H1 (cell line): Measurements from ENCODE around the gene RELL1. TPM values are rescaled to one million over a fixed set of nuclear protein-coding genes. Genes with fewer than 3 reads are reported as not detected.

Experiments used
- CTCF ChIA-PET: fragments of 300-600 bp; sonication (Branson Sonifier 250); formaldehyde crosslinking; loops from one replicate; lab custom pipeline; 2021; ENCODE audit not compliant: partially characterized antibody; lab: Charles Lee
- POLR2A ChIA-PET: fragments of 300-600 bp; sonication (Branson Sonifier 250); formaldehyde crosslinking; loops from one replicate; lab custom pipeline; 2021; ENCODE audit warnings: inconsistent platforms; ENCODE audit not compliant: partially characterized antibody; lab: Charles Lee
- DNase-seq, 2 experiments: peaks; one replicate each; pipeline versions ENCODE4 v3.0.0 to v3.0.0-alpha.2; 2010 to 2022; ENCODE audit warnings: low spot score in 2 of 2, low read depth in 1 of 2, mixed read lengths in 1 of 2
- FAIRE-seq: peaks from 2 replicates; lab custom pipeline; 2011; peaks lifted over from hg19 to GRCh38; lab: Jason Lieb, UNC
- H2AFZ ChIP-seq: 2 replicates; pipeline ENCODE4 v1.8.1; 2012; ENCODE audit warnings: low read length, inconsistent platforms
- H2AK5ac ChIP-seq: 2 replicates; pipeline ENCODE4 v1.6.1; 2013; ENCODE audit warnings: low read depth, low read length
- H2BK120ac ChIP-seq: replicated peaks from 2 replicates; pipeline ENCODE3; 2013; ENCODE audit warnings: low read depth, low read length, inconsistent platforms
- H2BK12ac ChIP-seq: 2 replicates; pipeline ENCODE4 v1.6.1; 2013; ENCODE audit warnings: low read depth, low read length
- H2BK15ac ChIP-seq: 2 replicates; pipeline ENCODE4 v1.6.1; 2013; ENCODE audit warnings: low read length
- H2BK20ac ChIP-seq: 2 replicates; pipeline ENCODE4 v1.6.1; 2013; ENCODE audit warnings: low read length
- H2BK5ac ChIP-seq: 2 replicates; pipeline ENCODE4 v1.6.1; 2013; ENCODE audit warnings: low read depth, low read length
- H3K14ac ChIP-seq: 2 replicates; pipeline ENCODE4 v1.6.1; 2013; ENCODE audit warnings: inconsistent platforms; ENCODE audit not compliant: insufficient read length
- H3K18ac ChIP-seq: 2 replicates; pipeline ENCODE4 v1.6.1; 2013; ENCODE audit warnings: low read length; ENCODE audit errors: extremely low read depth
- H3K23ac ChIP-seq: 2 replicates; pipeline ENCODE4 v1.6.1; 2013; ENCODE audit warnings: inconsistent platforms; ENCODE audit not compliant: insufficient read length
- H3K23me2 ChIP-seq: 2 replicates; pipeline ENCODE4 v1.6.1; 2013; ENCODE audit warnings: low read depth, low read length
- H3K27ac ChIP-seq: 2 replicates; pipeline ENCODE4 v1.6.1; 2011; ENCODE audit warnings: low read depth, low read length, inconsistent platforms
- H3K27me3 ChIP-seq, 4 experiments: replicated peaks in 1 of 4; 1 replicate in 1 of 4; 2 replicates in 3 of 4; pipeline versions ENCODE4 v1.6.1 to v1.8.1; 2011 to 2013; ENCODE audit warnings: low read length in 3 of 4, mild to moderate bottlenecking in 3 of 4, inconsistent platforms in 2 of 4, mixed read lengths in 2 of 4, moderate library complexity in 1 of 4; ENCODE audit not compliant: control insufficient read depth in 3 of 4, insufficient read depth in 3 of 4; ENCODE audit errors: extremely low read depth in 1 of 4
- H3K36me3 ChIP-seq, 4 experiments: 2 replicates each; pipeline versions ENCODE4 v1.6.1 to v1.8.1; 2011 to 2013; ENCODE audit warnings: mild to moderate bottlenecking in 4 of 4, low read length in 3 of 4, moderate library complexity in 2 of 4, control low read depth in 1 of 4, inconsistent platforms in 1 of 4; ENCODE audit not compliant: insufficient read depth in 4 of 4, control insufficient read depth in 2 of 4
- H3K4ac ChIP-seq: replicated peaks from 2 replicates; pipeline ENCODE3; 2013; ENCODE audit warnings: low read length, low read depth, mixed read lengths, inconsistent platforms; ENCODE audit not compliant: insufficient read length
- H3K4me1 ChIP-seq, 4 experiments: replicated peaks in 1 of 4; 1 replicate in 1 of 4; 2 replicates in 3 of 4; pipeline versions ENCODE4 v1.6.1 to v1.8.1; 2011 to 2013; ENCODE audit warnings: low read length in 3 of 4, inconsistent platforms in 2 of 4, mixed read lengths in 1 of 4; ENCODE audit not compliant: insufficient read depth in 4 of 4, control insufficient read depth in 3 of 4
- H3K4me2 ChIP-seq, 2 experiments: 2 replicates each; pipeline versions ENCODE4 v1.6.1 to v1.8.1; 2011 to 2013; ENCODE audit warnings: low read depth in 2 of 2, low read length in 2 of 2, control low read depth in 1 of 2, inconsistent platforms in 1 of 2, mild to moderate bottlenecking in 1 of 2; ENCODE audit not compliant: insufficient read depth in 1 of 2
- H3K4me3 ChIP-seq, 4 experiments: fragments of 200-600, 300-600 bp in 1 of 4; sonication (generic), shearing (Covaris generic), sonication (Bioruptor Twin) in 1 of 4; 2 replicates each; pipeline versions ENCODE4 v1.5.1 to v1.8.1; 2011 to 2016; ENCODE audit warnings: low read length in 4 of 4, low read depth in 3 of 4, control low read depth in 2 of 4, inconsistent platforms in 2 of 4, mild to moderate bottlenecking in 2 of 4, mixed read lengths in 1 of 4, moderate library complexity in 1 of 4; ENCODE audit not compliant: insufficient read depth in 2 of 4; ENCODE audit errors: extremely low read depth in 1 of 4
- H3K56ac ChIP-seq: replicated peaks from 2 replicates; pipeline ENCODE3; 2013; ENCODE audit warnings: low read depth, mild to moderate bottlenecking, mixed read lengths, low read length, inconsistent platforms; ENCODE audit not compliant: insufficient read length
- H3K79me1 ChIP-seq: 2 replicates; pipeline ENCODE4 v1.6.1; 2013; ENCODE audit warnings: low read depth, low read length, control low read depth
- H3K79me2 ChIP-seq, 2 experiments: 2 replicates each; pipeline versions ENCODE4 v1.6.1 to v1.8.1; 2012 to 2013; ENCODE audit warnings: low read length in 2 of 2, mild to moderate bottlenecking in 2 of 2, inconsistent platforms in 1 of 2; ENCODE audit not compliant: insufficient read depth in 2 of 2, control insufficient read depth in 1 of 2
- H3K9ac ChIP-seq, 4 experiments: replicated peaks in 1 of 4; 1 replicate in 1 of 4; 2 replicates in 3 of 4; pipeline versions ENCODE4 v1.6.1 to v1.8.1; 2011 to 2013; ENCODE audit warnings: low read depth in 3 of 4, low read length in 3 of 4, control low read depth in 2 of 4, mild to moderate bottlenecking in 2 of 4, moderate library complexity in 2 of 4, inconsistent platforms in 1 of 4; ENCODE audit errors: extremely low read depth in 1 of 4
- H3K9me3 ChIP-seq, 2 experiments: 2 replicates each; pipeline versions ENCODE4 v1.6.1 to v1.8.1; 2012 to 2013; ENCODE audit warnings: mild to moderate bottlenecking in 2 of 2, moderate library complexity in 2 of 2, control low read depth in 1 of 2, inconsistent platforms in 1 of 2, low read depth in 1 of 2, low read length in 1 of 2, mixed read lengths in 1 of 2; ENCODE audit not compliant: insufficient read depth in 2 of 2
- H4K20me1 ChIP-seq, 2 experiments: replicated peaks in 1 of 2; 2 replicates each; pipeline versions ENCODE3 to v1.8.1; 2011 to 2013; ENCODE audit warnings: inconsistent platforms in 2 of 2, low read length in 2 of 2, mild to moderate bottlenecking in 1 of 2; ENCODE audit not compliant: insufficient read depth in 2 of 2, control insufficient read depth in 1 of 2
- H4K5ac ChIP-seq: 2 replicates; pipeline ENCODE4 v1.6.1; 2013; ENCODE audit warnings: low read length, low read depth, mixed read lengths, inconsistent platforms; ENCODE audit not compliant: insufficient read length
- H4K8ac ChIP-seq: 2 replicates; pipeline ENCODE4 v1.8.0; 2013; ENCODE audit warnings: mild to moderate bottlenecking, moderate library complexity, low read length, inconsistent platforms; ENCODE audit not compliant: insufficient read depth; ENCODE audit errors: extremely low read depth
- H4K91ac ChIP-seq: replicated peaks from 2 replicates; pipeline ENCODE3; 2013; ENCODE audit warnings: low read length, mixed read lengths, inconsistent platforms; ENCODE audit not compliant: insufficient read length
- CBX8 ChIP-seq: fragments of 300-800, 300-1000 bp; sonication (generic); IDR thresholded peaks from 2 replicates; pipeline ENCODE4 v1.7.1; 2016; ENCODE audit warnings: low read depth, low read length, borderline replicate concordance
- CTCF ChIP-seq, 3 experiments: IDR thresholded peaks; 1 replicate in 2 of 3; 2 replicates in 1 of 3; pipeline versions ENCODE4 v1.5.1 to v1.6.1; 2011; ENCODE audit warnings: low read length in 3 of 3, mild to moderate bottlenecking in 3 of 3, inconsistent platforms in 2 of 3, low read depth in 1 of 3, moderate library complexity in 1 of 3; ENCODE audit not compliant: insufficient read depth in 1 of 3; ENCODE audit errors: control extremely low read depth in 1 of 3
- GABPA ChIP-seq: IDR thresholded peaks from 2 replicates; pipeline ENCODE4 v1.6.1; 2011; ENCODE audit warnings: mild to moderate bottlenecking, low read length, moderate library complexity, borderline replicate concordance; ENCODE audit not compliant: insufficient read depth
- KDM4A ChIP-seq: IDR thresholded peaks from one replicate; pipeline ENCODE4 v1.7.1; 2012; ENCODE audit warnings: low read depth, mild to moderate bottlenecking, moderate library complexity, low read length, inconsistent platforms; ENCODE audit not compliant: severe bottlenecking
- PHF8 ChIP-seq: fragments of 200-600 bp; sonication (generic); conservative IDR thresholded peaks from 2 replicates; pipeline ENCODE4 v1.7.1; 2012; ENCODE audit warnings: low read depth, mild to moderate bottlenecking, inconsistent platforms, low read length, moderate library complexity
- POLR2AphosphoS5 ChIP-seq: IDR thresholded peaks from 2 replicates; pipeline ENCODE4 v1.6.1; 2011; ENCODE audit warnings: low read depth, low read length
- SAP30 ChIP-seq: fragments of 300-600 bp; sonication (generic); IDR thresholded peaks from 2 replicates; pipeline ENCODE4 v1.7.1; 2012; ENCODE audit warnings: low read length, moderate library complexity, mild to moderate bottlenecking, inconsistent platforms; ENCODE audit not compliant: insufficient read depth, insufficient replicate concordance
- SP4 ChIP-seq: IDR thresholded peaks from 2 replicates; pipeline ENCODE4 v1.6.1; 2012; ENCODE audit warnings: low read length, inconsistent platforms
- TAF7 ChIP-seq: optimal IDR thresholded peaks from 2 replicates; pipeline ENCODE3; 2011; ENCODE audit warnings: low read depth, mild to moderate bottlenecking, inconsistent platforms, low read length, moderate library complexity, borderline replicate concordance
- WGBS, 2 experiments: shearing (Covaris generic) in 1 of 2; methylation state at CpG; one replicate each; pipeline versions ENCODE4 v1.1.6 to v1.1.7; 2013 to 2015; ENCODE audit warnings: low lambda C conversion rate in 2 of 2, mixed read lengths in 2 of 2, inconsistent platforms in 1 of 2, low coverage in 1 of 2, missing lambda C conversion rate in 1 of 2; ENCODE audit not compliant: insufficient replicate concordance in 2 of 2, insufficient coverage in 1 of 2, insufficient read length in 1 of 2; ENCODE audit errors: extremely low coverage in 1 of 2, missing lambda C conversion rate in 1 of 2; 5-methylcytosine and 5-hydroxymethylcytosine counted together
- polyA plus RNA-seq, 7 experiments: library from polyadenylated mRNA; depleted of rRNA in 3 of 7; stranded (reverse) in 5 of 7; unstranded in 2 of 7; fragments of >200 nt in 5 of 7; fragments of 200-250 nt in 2 of 7; gene quantifications; 1 replicate in 5 of 7; 2 replicates in 1 of 7; 4 replicates in 1 of 7; pipeline versions ENCODE4 v1.2.1 to v1.2.3, GENCODE V29; 2011 to 2013; ENCODE audit warnings: missing spikeins in 2 of 7, mixed read lengths in 2 of 7
- total RNA-seq: library from RNA; stranded (reverse); fragmentation: NEBNext Ultra II Directional; extraction: Animal tissue kit (Norgen Biotek cat#: 25700); gene quantifications from 2 replicates; pipeline ENCODE4 v1.2.1, GENCODE V29; 2021
- TF ChIP-seq, protein P1 (sequence below): IDR thresholded peaks from 2 replicates; pipeline ENCODE4 v1.6.1; 2011; ENCODE audit warnings: low read length, improper control_type of control experiment

The RELL1 gene
- total and polyA plus RNA-seq, 2 of the 8 experiments (the other 6 are each of a cell fraction or from before 2014, with no cell fraction given) = 2.1 to 14.1 TPM

DNA sequence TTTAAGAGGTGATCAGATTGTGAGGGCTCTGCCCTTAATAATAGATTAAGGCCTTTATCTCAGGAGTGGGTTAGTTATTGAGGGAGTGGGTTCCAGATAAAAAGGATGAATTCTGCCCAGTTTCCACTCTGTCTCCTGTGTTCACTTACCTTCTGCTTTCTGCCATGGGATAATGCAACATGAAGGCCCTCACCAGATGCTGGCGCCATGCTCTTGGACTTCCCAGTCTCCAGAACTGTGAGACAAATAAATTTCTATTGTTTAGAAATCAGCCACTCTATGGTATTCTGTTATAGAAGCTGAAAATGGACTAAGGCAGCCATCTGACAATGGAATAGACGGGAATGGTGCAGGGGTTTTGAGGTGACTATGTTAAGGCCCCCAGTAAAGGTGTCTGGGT lies 6.9 kb upstream of the RELL1 start:
- H4K20me1 ChIP-seq = no peaks in the 10 kb centered on the region
- H3K27ac ChIP-seq = no peak overlapping the region
- no peaks in the 10 kb centered on the region for H3K79me1 ChIP-seq
- H3K79me2 ChIP-seq = no peaks in the 10 kb centered on the region
- H3K14ac ChIP-seq = no peak overlapping the region
- H4K5ac ChIP-seq = no peak overlapping the region
- no peak overlapping the region for H2AFZ ChIP-seq
- H3K23me2 ChIP-seq = no peaks in the 10 kb centered on the region
- ChIA-PET POLR2A (no interaction called here), CTCF (no interaction called here)
- H2BK20ac ChIP-seq = no peak overlapping the region
- no peak overlapping the region for H3K4ac ChIP-seq
- no peak overlapping the region for H3K4me3 ChIP-seq
- no peak overlapping the region for H2BK120ac ChIP-seq
- H2AK5ac ChIP-seq = no peak overlapping the region
- H3K4me2 ChIP-seq = no peak overlapping the region
- no peak overlapping the region for H3K23ac ChIP-seq
- no peak overlapping the region for H4K91ac ChIP-seq
- H3K18ac ChIP-seq = no peak overlapping the region
- 89% methylated on average over 2 of the region's 2 CpGs; no CpG with 5 or more reads in 1 of the 2 experiments for WGBS, 2 experiments
- H3K36me3 ChIP-seq = no peaks in the 10 kb centered on the region
- no peak overlapping the region for H4K8ac ChIP-seq
- FAIRE-seq (no peak), DNase-seq (no peak)
- no peak overlapping the region for H3K56ac ChIP-seq
- peaks cover 0 to 4% (median 2%) of the 10 kb centered on the region in 4 experiments; a peak in 2 of 7 replicates for H3K4me1 ChIP-seq
- H2BK5ac ChIP-seq = no peak overlapping the region
- H3K9me3 ChIP-seq = no peaks in the 10 kb centered on the region
- H2BK15ac ChIP-seq = no peak overlapping the region
- no peak overlapping the region for H2BK12ac ChIP-seq
- no peak overlapping the region for H3K9ac ChIP-seq
- H3K27me3 ChIP-seq = no peaks in the 10 kb centered on the region
- no peak for TF ChIP-seq SAP30
- TF ChIP-seq TAF7 = no peak
- no peak for TF ChIP-seq PHF8
- TF ChIP-seq SP4 = no peak
- no peak for TF ChIP-seq GABPA
- no peak for TF ChIP-seq CBX8
- TF ChIP-seq, protein P1, sequence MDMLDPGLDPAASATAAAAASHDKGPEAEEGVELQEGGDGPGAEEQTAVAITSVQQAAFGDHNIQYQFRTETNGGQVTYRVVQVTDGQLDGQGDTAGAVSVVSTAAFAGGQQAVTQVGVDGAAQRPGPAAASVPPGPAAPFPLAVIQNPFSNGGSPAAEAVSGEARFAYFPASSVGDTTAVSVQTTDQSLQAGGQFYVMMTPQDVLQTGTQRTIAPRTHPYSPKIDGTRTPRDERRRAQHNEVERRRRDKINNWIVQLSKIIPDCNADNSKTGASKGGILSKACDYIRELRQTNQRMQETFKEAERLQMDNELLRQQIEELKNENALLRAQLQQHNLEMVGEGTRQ = no peak
- TF ChIP-seq POLR2AphosphoS5 = no peak
- no peak for TF ChIP-seq KDM4A
- no peak for TF ChIP-seq CTCF (IDR thresholded peaks at IDR 0.05; ENCODE audit: control extremely low read depth in 1 of 3, insufficient read depth in 1 of 3, low read depth in 1 of 3, low read length in 3 of 3)
